Chondrocyte (in vitro differentiated cells): Measurements from ENCODE around the gene NT5DC4. TPM values are rescaled to one million over a fixed set of nuclear protein-coding genes. Genes with fewer than 3 reads are reported as not detected.

Experiments
- DNase-seq: peaks from one replicate; pipeline ENCODE4 v3.0.0; 2021; ENCODE audit warnings: mixed read lengths, low spot score
- H3K27ac Mint-ChIP-seq: one replicate; pipeline ENCODE4 v1.8.0; 2021; ENCODE audit warnings: mild to moderate bottlenecking, moderate library complexity, mixed read lengths; ENCODE audit not compliant: unreplicated experiment
- H3K27me3 Mint-ChIP-seq: 2 replicates; pipeline ENCODE4 v1.8.0; 2021; ENCODE audit warnings: low read depth, mixed read lengths
- H3K36me3 Mint-ChIP-seq: 2 replicates; pipeline ENCODE4 v1.8.0; 2021; ENCODE audit warnings: low read depth, mixed read lengths
- H3K4me1 Mint-ChIP-seq: 2 replicates; pipeline ENCODE4 v1.8.0; 2021; ENCODE audit warnings: low read depth, mild to moderate bottlenecking, mixed read lengths
- H3K4me3 Mint-ChIP-seq: one replicate; pipeline ENCODE4 v1.8.0; 2021; ENCODE audit warnings: mild to moderate bottlenecking, moderate library complexity, mixed read lengths; ENCODE audit not compliant: unreplicated experiment
- H3K9me3 Mint-ChIP-seq: 2 replicates; pipeline ENCODE4 v1.8.0; 2021; ENCODE audit warnings: low read depth, mixed read lengths
- total RNA-seq: library from RNA; stranded (reverse); gene quantifications from 3 replicates; pipeline ENCODE4 v1.2.1, GENCODE V29; 2021
- TF ChIP-seq, protein P1 (sequence below): fragments of 200-600 bp; sonication (generic); IDR thresholded peaks from 2 replicates; pipeline ENCODE4 v1.5.0; 2021; ENCODE audit warnings: antibody characterized with exemption, mild to moderate bottlenecking, moderate library complexity

NT5DC4 gene
- total RNA-seq, 1 donor from 2014 or later, result not detected

- H3K27ac Mint-ChIP-seq, result no peak overlapping the region
- TF ChIP-seq, protein P1, sequence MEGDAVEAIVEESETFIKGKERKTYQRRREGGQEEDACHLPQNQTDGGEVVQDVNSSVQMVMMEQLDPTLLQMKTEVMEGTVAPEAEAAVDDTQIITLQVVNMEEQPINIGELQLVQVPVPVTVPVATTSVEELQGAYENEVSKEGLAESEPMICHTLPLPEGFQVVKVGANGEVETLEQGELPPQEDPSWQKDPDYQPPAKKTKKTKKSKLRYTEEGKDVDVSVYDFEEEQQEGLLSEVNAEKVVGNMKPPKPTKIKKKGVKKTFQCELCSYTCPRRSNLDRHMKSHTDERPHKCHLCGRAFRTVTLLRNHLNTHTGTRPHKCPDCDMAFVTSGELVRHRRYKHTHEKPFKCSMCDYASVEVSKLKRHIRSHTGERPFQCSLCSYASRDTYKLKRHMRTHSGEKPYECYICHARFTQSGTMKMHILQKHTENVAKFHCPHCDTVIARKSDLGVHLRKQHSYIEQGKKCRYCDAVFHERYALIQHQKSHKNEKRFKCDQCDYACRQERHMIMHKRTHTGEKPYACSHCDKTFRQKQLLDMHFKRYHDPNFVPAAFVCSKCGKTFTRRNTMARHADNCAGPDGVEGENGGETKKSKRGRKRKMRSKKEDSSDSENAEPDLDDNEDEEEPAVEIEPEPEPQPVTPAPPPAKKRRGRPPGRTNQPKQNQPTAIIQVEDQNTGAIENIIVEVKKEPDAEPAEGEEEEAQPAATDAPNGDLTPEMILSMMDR, result no peak
- H3K4me3 Mint-ChIP-seq, result no peak overlapping the region
- H3K4me1 Mint-ChIP-seq, result no peaks in the 10 kb centered on the region
- peaks cover 3% of the 10 kb centered on the region for H3K27me3 Mint-ChIP-seq
- DNase-seq, result no peak
- peaks cover 3% of the 10 kb centered on the region for H3K9me3 Mint-ChIP-seq
- no peaks in the 10 kb centered on the region for H3K36me3 Mint-ChIP-seq
Observed at GRCh38 chr2:112718863-112719370, 1.9 kb upstream of the NT5DC4 start.

GRCh38 chr2:112721819-112722522 is 1.2 kb downstream of the NT5DC4 start:
- DNase-seq, result no peak
- Mint-ChIP-seq H3K9me3 (peaks cover 3% of the 10 kb centered on the region), H3K4me1 (peaks cover 5% of the 10 kb centered on the region), H3K4me3 (no peak overlapping the region), H3K27ac (no peak overlapping the region), H3K27me3 (peaks cover 3% of the 10 kb centered on the region), H3K36me3 (no peaks in the 10 kb centered on the region)
- TF ChIP-seq, protein P1, result no peak

GRCh38 chr2:112722816-112723546 is 2.2 kb downstream of the NT5DC4 start:
- Mint-ChIP-seq H3K4me3 (no peak overlapping the region), H3K27ac (no peak overlapping the region), H3K9me3 (no peaks in the 10 kb centered on the region), H3K36me3 (no peaks in the 10 kb centered on the region), H3K4me1 (peaks cover 5% of the 10 kb centered on the region), H3K27me3 (peaks cover 3% of the 10 kb centered on the region)
- TF ChIP-seq, protein P1, result no peak
- DNase-seq, result no peak

- Mint-ChIP-seq H3K27ac (no peak overlapping the region), H3K36me3 (no peaks in the 10 kb centered on the region), H3K4me1 (peaks cover 10% of the 10 kb centered on the region), H3K27me3 (peaks cover 3% of the 10 kb centered on the region), H3K4me3 (no peak overlapping the region), H3K9me3 (no peaks in the 10 kb centered on the region)
- TF ChIP-seq, protein P1, result no peak
- DNase-seq, result no peak
Observed at GRCh38 chr2:112723547-112723940, 2.7 kb downstream of the NT5DC4 start.

DNA sequence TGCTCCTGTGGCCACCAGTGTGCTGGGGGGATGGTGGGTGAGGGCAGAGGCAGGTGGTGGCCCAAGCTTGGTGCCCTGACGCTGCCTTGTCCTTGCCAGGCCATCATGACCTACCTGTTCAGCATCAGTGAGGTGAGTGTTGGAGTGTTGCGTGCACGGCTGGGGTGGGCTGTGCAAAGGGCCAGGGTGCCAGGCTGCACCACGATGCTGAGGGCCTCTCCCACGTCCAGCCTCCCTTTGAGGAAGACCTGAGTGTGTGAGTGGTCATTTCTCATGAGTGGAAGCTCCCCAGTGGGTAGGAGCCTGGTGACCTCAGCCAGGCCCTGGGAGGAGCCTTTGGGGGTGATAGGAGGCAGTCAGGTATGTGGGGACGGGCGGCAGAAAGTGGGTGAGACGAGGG is 3.2 kb downstream of the NT5DC4 start:
- TF ChIP-seq, protein P1, result no peak
- peaks cover 11% of the 10 kb centered on the region for H3K4me1 Mint-ChIP-seq
- DNase-seq, result no peak
- no peaks in the 10 kb centered on the region for H3K27me3 Mint-ChIP-seq
- H3K9me3 Mint-ChIP-seq, result no peaks in the 10 kb centered on the region
- no peak overlapping the region for H3K27ac Mint-ChIP-seq
- no peak overlapping the region for H3K4me3 Mint-ChIP-seq
- H3K36me3 Mint-ChIP-seq, result no peaks in the 10 kb centered on the region
